K562 (cell line): Measurements from ENCODE around the gene AKAP12. TPM values are rescaled to one million over a fixed set of nuclear protein-coding genes. Genes with fewer than 3 reads are reported as not detected.

ENCODE experiments used
- ARID1B ChIP-seq: fragments of 450-650 bp; IDR thresholded peaks from 2 replicates; pipeline ENCODE4 v1.6.1; 2016; ENCODE audit warnings: antibody characterized with exemption, mild to moderate bottlenecking, inconsistent platforms
- CBX2 ChIP-seq: fragments of 200-600 bp; sonication (generic); IDR thresholded peaks from one replicate; pipeline ENCODE4 v1.6.1; 2012; ENCODE audit warnings: mild to moderate bottlenecking, low read length, inconsistent platforms; ENCODE audit not compliant: insufficient read depth, poor library complexity, severe bottlenecking
- CREM ChIP-seq: IDR thresholded peaks from 2 replicates; pipeline ENCODE4 v1.6.1; 2014; ENCODE audit warnings: antibody characterized with exemption, low read depth
- MTA3 ChIP-seq: fragments of 450-650 bp; formaldehyde crosslinking; IDR thresholded peaks from 2 replicates; pipeline ENCODE4 v1.6.1; 2017; ENCODE audit warnings: mild to moderate bottlenecking, borderline replicate concordance
- NR4A1 ChIP-seq, 2 experiments: fragments of 250-450 bp in 1 of 2; fragments of 450-650 bp in 1 of 2; sonication (Bioruptor Pico) in 1 of 2; IDR thresholded peaks; 2 replicates each; pipeline versions ENCODE4 v1.4.0 to v1.6.1; 2016 to 2020; ENCODE audit warnings: mild to moderate bottlenecking in 2 of 2, missing compliant biosample characterization in 1 of 2, missing genetic modification characterization in 1 of 2, moderate library complexity in 1 of 2
- RBM34 ChIP-seq: fragments of 200-400 bp; formaldehyde crosslinking; IDR thresholded peaks from 2 replicates; pipeline ENCODE4 v1.6.1; 2018; ENCODE audit warnings: low read length, borderline replicate concordance; ENCODE audit not compliant: insufficient read depth
- SIX5 ChIP-seq, 2 experiments: IDR thresholded peaks; 2 replicates each; pipeline ENCODE4 v1.6.1; 2011; ENCODE audit warnings: low read length in 2 of 2, borderline replicate concordance in 1 of 2, low read depth in 1 of 2, mild to moderate bottlenecking in 1 of 2, moderate library complexity in 1 of 2; ENCODE audit not compliant: insufficient read depth in 1 of 2
- TAF15 ChIP-seq: fragments of 200-400 bp; formaldehyde crosslinking; IDR thresholded peaks from 2 replicates; pipeline ENCODE4 v1.6.1; 2017; ENCODE audit warnings: mild to moderate bottlenecking, low read depth, low read length, moderate library complexity
- TRIM28 ChIP-seq: fragments of 450-650 bp; IDR thresholded peaks from 2 replicates; pipeline ENCODE4 v1.6.1; 2017
- U2AF1 ChIP-seq: fragments of 200-400 bp; formaldehyde crosslinking; optimal IDR thresholded peaks from 2 replicates; pipeline ENCODE3; 2017; ENCODE audit warnings: mild to moderate bottlenecking, low read depth, low read length, moderate library complexity
- polyA plus RNA-seq, 8 experiments: library from polyadenylated mRNA; depleted of rRNA in 4 of 8; stranded (reverse) in 5 of 8; unstranded in 3 of 8; fragments of >200 nt; fragmentation: Nextera tagmentation in 2 of 8; fragmentation: Illumina TruSeq in 1 of 8; extraction: Ambion mirVana in 2 of 8; extraction: Trizol in 1 of 8; gene quantifications; 2 replicates each; pipeline versions ENCODE4 v1.2.1 to v1.2.3, GENCODE V29; 2011 to 2014; ENCODE audit warnings: inconsistent platforms in 1 of 8, missing spikeins in 1 of 8
- total RNA-seq, 7 experiments: library from RNA; depleted of rRNA in 6 of 7; stranded (reverse); fragments of >200 nt in 6 of 7; fragmentation: Illumina TruSeq in 2 of 7; extraction: Trizol in 2 of 7; gene quantifications; 2 replicates each; pipeline versions ENCODE4 v1.2.1 to v1.2.3, GENCODE V29; 2011 to 2021; ENCODE audit warnings: low replicate concordance in 1 of 7
- TF ChIP-seq, protein P1 (sequence below), 2 experiments: fragments of 450-650 bp; IDR thresholded peaks; 2 replicates each; pipeline ENCODE4 v1.6.1; 2018; ENCODE audit warnings: mild to moderate bottlenecking in 2 of 2, low read depth in 1 of 2; ENCODE audit not compliant: partially characterized antibody in 2 of 2
- TF ChIP-seq, protein P2 (sequence below): fragments of 250-450 bp; sonication (Bioruptor Pico); IDR thresholded peaks from 2 replicates; pipeline ENCODE4 v1.5.0; 2020; ENCODE audit warnings: mild to moderate bottlenecking, borderline replicate concordance
- TF ChIP-seq, protein P3 (sequence below): sonication (generic); formaldehyde crosslinking; IDR thresholded peaks from 2 replicates; pipeline ENCODE4 v1.8.1; 2022; ENCODE audit warnings: missing genetic modification reagents
- TF ChIP-seq, protein P4 (sequence below), 2 experiments: fragments of 450-650 bp; IDR thresholded peaks; 2 replicates each; pipeline ENCODE4 v1.6.1; 2016
- TF ChIP-seq, protein P5 (sequence below): fragments of 450-650 bp; formaldehyde crosslinking; IDR thresholded peaks from 2 replicates; pipeline ENCODE4 v1.4.0; 2020; ENCODE audit warnings: mild to moderate bottlenecking, moderate library complexity

Gene AKAP12
- total and polyA plus RNA-seq, 9 of the 15 experiments (the other 6 are each of a cell fraction or from before 2014, with no cell fraction given): 0.08 to 2.0 (median 0.62) TPM

DNA sequence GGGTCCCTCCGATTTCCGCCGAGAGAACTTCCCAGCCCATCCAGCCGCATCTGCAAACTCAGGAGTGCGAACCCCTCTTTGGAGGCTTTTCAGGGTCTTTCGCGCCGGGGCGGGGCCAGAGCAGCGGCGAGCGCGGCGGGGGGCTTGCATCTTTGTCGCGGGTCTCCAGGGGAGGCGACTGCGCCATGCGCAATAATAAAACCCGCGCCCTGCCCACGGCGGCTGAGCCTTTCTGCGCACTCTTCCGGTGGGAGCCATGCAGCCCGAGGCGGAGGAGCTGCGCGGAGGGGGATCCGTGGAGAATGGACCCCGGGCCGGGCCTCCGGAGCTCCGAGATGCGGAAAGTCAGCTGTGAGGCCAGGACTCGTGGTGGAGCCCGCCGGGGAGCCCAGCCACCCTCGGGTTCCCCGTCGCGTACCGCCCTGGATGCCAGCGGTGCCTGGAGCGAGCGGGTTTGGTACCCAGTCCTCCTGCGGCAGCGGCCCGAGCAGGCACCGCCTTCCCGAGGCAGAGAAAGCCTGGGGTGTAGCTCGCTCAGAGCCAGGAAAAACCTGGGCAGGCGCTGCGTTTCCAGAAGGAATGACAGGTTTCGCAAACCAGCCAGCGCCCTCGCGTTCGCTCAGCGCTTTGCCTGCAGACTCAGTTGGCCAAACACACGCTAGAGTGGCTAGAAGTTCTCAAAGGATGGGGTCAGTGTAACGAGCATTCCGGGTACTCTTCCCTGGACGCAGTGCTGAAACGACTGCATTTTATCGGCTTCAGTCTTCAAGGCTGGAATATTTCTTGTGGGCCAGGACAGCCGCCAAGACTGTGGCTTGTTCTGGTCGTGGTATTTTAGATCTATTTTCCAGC, 1.2 kb downstream of the AKAP12 start (continued):
- TF ChIP-seq MTA3 (no peak), SIX5 (IDR thresholded peaks at IDR 0.05; ENCODE audit: borderline replicate concordance in 1 of 2, insufficient read depth in 1 of 2, low read depth in 1 of 2, low read length in 2 of 2) (no peak), U2AF1 (no peak), RBM34 (no peak), ARID1B (no peak), CREM (no peak), NR4A1 (CRISPR knock-in tag; IDR thresholded peaks at IDR 0.05) (no peak), NR4A1 (tag; IDR thresholded peaks at IDR 0.05) (no peak), TRIM28 (no peak), TAF15 (no peak), CBX2 (peak; percentile 7)
- TF ChIP-seq, protein P1, sequence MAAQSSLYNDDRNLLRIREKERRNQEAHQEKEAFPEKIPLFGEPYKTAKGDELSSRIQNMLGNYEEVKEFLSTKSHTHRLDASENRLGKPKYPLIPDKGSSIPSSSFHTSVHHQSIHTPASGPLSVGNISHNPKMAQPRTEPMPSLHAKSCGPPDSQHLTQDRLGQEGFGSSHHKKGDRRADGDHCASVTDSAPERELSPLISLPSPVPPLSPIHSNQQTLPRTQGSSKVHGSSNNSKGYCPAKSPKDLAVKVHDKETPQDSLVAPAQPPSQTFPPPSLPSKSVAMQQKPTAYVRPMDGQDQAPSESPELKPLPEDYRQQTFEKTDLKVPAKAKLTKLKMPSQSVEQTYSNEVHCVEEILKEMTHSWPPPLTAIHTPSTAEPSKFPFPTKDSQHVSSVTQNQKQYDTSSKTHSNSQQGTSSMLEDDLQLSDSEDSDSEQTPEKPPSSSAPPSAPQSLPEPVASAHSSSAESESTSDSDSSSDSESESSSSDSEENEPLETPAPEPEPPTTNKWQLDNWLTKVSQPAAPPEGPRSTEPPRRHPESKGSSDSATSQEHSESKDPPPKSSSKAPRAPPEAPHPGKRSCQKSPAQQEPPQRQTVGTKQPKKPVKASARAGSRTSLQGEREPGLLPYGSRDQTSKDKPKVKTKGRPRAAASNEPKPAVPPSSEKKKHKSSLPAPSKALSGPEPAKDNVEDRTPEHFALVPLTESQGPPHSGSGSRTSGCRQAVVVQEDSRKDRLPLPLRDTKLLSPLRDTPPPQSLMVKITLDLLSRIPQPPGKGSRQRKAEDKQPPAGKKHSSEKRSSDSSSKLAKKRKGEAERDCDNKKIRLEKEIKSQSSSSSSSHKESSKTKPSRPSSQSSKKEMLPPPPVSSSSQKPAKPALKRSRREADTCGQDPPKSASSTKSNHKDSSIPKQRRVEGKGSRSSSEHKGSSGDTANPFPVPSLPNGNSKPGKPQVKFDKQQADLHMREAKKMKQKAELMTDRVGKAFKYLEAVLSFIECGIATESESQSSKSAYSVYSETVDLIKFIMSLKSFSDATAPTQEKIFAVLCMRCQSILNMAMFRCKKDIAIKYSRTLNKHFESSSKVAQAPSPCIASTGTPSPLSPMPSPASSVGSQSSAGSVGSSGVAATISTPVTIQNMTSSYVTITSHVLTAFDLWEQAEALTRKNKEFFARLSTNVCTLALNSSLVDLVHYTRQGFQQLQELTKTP (IDR thresholded peaks at IDR 0.05; ENCODE audit: low read depth in 1 of 2, partially characterized antibody in 2 of 2): no peak
- TF ChIP-seq, protein P2, sequence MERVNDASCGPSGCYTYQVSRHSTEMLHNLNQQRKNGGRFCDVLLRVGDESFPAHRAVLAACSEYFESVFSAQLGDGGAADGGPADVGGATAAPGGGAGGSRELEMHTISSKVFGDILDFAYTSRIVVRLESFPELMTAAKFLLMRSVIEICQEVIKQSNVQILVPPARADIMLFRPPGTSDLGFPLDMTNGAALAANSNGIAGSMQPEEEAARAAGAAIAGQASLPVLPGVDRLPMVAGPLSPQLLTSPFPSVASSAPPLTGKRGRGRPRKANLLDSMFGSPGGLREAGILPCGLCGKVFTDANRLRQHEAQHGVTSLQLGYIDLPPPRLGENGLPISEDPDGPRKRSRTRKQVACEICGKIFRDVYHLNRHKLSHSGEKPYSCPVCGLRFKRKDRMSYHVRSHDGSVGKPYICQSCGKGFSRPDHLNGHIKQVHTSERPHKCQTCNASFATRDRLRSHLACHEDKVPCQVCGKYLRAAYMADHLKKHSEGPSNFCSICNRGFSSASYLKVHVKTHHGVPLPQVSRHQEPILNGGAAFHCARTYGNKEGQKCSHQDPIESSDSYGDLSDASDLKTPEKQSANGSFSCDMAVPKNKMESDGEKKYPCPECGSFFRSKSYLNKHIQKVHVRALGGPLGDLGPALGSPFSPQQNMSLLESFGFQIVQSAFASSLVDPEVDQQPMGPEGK (CRISPR knock-in tag): no peak
- TF ChIP-seq, protein P3, sequence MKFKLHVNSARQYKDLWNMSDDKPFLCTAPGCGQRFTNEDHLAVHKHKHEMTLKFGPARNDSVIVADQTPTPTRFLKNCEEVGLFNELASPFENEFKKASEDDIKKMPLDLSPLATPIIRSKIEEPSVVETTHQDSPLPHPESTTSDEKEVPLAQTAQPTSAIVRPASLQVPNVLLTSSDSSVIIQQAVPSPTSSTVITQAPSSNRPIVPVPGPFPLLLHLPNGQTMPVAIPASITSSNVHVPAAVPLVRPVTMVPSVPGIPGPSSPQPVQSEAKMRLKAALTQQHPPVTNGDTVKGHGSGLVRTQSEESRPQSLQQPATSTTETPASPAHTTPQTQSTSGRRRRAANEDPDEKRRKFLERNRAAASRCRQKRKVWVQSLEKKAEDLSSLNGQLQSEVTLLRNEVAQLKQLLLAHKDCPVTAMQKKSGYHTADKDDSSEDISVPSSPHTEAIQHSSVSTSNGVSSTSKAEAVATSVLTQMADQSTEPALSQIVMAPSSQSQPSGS (CRISPR knock-in tag): no peak
- TF ChIP-seq, protein P4, sequence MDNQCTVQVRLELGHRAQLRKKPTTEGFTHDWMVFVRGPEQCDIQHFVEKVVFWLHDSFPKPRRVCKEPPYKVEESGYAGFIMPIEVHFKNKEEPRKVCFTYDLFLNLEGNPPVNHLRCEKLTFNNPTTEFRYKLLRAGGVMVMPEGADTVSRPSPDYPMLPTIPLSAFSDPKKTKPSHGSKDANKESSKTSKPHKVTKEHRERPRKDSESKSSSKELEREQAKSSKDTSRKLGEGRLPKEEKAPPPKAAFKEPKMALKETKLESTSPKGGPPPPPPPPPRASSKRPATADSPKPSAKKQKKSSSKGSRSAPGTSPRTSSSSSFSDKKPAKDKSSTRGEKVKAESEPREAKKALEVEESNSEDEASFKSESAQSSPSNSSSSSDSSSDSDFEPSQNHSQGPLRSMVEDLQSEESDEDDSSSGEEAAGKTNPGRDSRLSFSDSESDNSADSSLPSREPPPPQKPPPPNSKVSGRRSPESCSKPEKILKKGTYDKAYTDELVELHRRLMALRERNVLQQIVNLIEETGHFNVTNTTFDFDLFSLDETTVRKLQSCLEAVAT (IDR thresholded peaks at IDR 0.05): no peak
- TF ChIP-seq, protein P5, sequence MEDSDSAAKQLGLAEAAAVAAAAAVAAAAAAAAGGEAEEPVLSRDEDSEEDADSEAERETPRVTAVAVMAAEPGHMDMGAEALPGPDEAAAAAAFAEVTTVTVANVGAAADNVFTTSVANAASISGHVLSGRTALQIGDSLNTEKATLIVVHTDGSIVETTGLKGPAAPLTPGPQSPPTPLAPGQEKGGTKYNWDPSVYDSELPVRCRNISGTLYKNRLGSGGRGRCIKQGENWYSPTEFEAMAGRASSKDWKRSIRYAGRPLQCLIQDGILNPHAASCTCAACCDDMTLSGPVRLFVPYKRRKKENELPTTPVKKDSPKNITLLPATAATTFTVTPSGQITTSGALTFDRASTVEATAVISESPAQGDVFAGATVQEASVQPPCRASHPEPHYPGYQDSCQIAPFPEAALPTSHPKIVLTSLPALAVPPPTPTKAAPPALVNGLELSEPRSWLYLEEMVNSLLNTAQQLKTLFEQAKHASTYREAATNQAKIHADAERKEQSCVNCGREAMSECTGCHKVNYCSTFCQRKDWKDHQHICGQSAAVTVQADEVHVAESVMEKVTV (CRISPR knock-in tag): no peak
